ENCODE results near the gene ERI3. TPM values are rescaled to one million over a fixed set of nuclear protein-coding genes. Genes with fewer than 3 reads are reported as not detected.

The ERI3 gene
- total and polyA plus RNA-seq, 9 of the 15 experiments (the other 6 are each of a cell fraction or from before 2014, with no cell fraction given): 47.8 to 93.4 (median 67.2) TPM

DNA sequence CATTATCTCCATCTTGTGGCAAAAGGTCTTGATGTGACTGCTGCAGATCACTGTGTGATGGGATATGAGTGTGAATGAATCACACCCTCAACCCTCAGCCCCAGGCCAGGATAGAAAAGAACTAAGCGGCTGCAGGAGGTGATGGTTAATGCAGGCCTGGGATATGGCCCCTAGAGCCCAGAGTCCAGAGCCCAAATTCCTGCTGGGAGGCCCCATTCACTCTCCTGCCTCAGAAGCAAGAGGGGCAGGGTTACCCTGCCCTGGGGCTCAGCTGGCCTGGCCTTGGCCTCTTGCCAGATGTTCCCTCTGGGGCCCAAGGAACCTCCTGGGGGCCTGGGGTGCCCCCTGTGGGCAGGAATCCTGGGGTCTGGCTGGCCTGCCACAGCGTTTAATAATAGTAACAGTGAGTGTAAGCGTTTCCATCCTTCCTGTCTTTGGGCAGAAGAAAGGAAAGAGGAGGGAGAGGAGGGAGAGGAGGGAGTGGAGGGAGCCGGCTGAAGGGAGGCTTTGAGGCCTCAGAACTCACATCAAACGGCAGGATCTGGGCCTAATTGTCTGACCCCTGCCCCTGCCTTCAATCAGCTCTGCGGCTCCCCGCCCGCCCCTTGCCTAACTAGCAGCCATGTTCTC lies 115.6 kb downstream of the ERI3 start:
- peak overlapping the region in 1 of 2 experiments; percentile 68; a peak in 2 of 4 replicates for H3K9ac ChIP-seq (ENCODE audit: insufficient read depth in 1 of 2, low read depth in 2 of 2, low read length in 2 of 2)
- H3K4me3 ChIP-seq: no peak overlapping the region
- in situ Hi-C loops (cut with MboI): no loop called here
- ChIA-PET POLR2A (interaction anchor here (0.6 to 1.7 kb wide), 10 partner anchors 11 to 1456 kb away, joined by 3 to 6 read pairs (median 3); no protein-coding TSS in a partner anchor), CTCF (ENCODE audit: low intra/inter-chr PET ratio) (no interaction called here)
- no TSS peak for BruUV-seq (replicated peaks)
- H3K27me3 ChIP-seq (ENCODE audit: control insufficient read depth in 2 of 2, insufficient read depth in 2 of 2, low read length in 2 of 2): no peaks in the 10 kb centered on the region
- H3K27ac ChIP-seq (ENCODE audit: extremely low read depth, low read depth, low read length): no peak overlapping the region
- peaks cover 21% of the 10 kb centered on the region for H3K36me3 ChIP-seq (ENCODE audit: control insufficient read depth, insufficient read depth, low read length)
- H3K4me2 ChIP-seq (ENCODE audit: insufficient read depth, low read length): no peak overlapping the region
- ATAC-seq: no peak
- 64% methylated on average over 7 of the region's 8 CpGs for WGBS (ENCODE audit: insufficient coverage, low coverage, missing lambda C conversion rate)
- no peak overlapping the region for H2AFZ ChIP-seq (ENCODE audit: low read depth, low read length)
- no peaks in the 10 kb centered on the region for H3K9me3 ChIP-seq (replicated peaks; ENCODE audit: control insufficient read depth, insufficient read depth, low read depth, low read length)
- peaks cover 23 to 35% of the 10 kb centered on the region in 2 experiments; a peak in 4 of 5 replicates for H3K4me1 ChIP-seq (replicated peaks in 1 of 2; ENCODE audit: control insufficient read depth in 2 of 2, insufficient read depth in 2 of 2, low read length in 2 of 2)
- FAIRE-seq: peak; percentile 26
- H4K20me1 ChIP-seq (replicated peaks; ENCODE audit: control insufficient read depth, insufficient read depth, low read length): peaks cover 22% of the 10 kb centered on the region
- no peaks in the 10 kb centered on the region for H3K79me2 ChIP-seq (ENCODE audit: control insufficient read depth, insufficient read depth, low read length)
- peak; percentile 19 to 39 (median 38) for DNase-seq (ENCODE audit: extremely low read depth in 1 of 4, low spot score in 3 of 4)
- H3K9me1 ChIP-seq (ENCODE audit: control insufficient read depth, insufficient read depth, low read length): peaks cover 9% of the 10 kb centered on the region
- intact Hi-C loops (cut with micrococcal nuclease): loop anchor here (2.0 kb wide), 1 partner anchor 51 kb away; no protein-coding TSS in a partner anchor
- TF ChIP-seq, protein P1, sequence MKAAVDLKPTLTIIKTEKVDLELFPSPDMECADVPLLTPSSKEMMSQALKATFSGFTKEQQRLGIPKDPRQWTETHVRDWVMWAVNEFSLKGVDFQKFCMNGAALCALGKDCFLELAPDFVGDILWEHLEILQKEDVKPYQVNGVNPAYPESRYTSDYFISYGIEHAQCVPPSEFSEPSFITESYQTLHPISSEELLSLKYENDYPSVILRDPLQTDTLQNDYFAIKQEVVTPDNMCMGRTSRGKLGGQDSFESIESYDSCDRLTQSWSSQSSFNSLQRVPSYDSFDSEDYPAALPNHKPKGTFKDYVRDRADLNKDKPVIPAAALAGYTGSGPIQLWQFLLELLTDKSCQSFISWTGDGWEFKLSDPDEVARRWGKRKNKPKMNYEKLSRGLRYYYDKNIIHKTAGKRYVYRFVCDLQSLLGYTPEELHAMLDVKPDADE (conservative IDR thresholded peaks at IDR 0.05; ENCODE audit: control insufficient read depth, low read depth, low read length): no peak
- TF ChIP-seq ZNF830 (CRISPR knock-in tag; IDR thresholded peaks at IDR 0.05) (no peak), RB1 (IDR thresholded peaks at IDR 0.05; ENCODE audit: low read depth) (no peak), CBX2 (IDR thresholded peaks at IDR 0.05; ENCODE audit: insufficient read depth, low read length, poor library complexity, severe bottlenecking) (no peak), ZNF263 (CRISPR knock-in tag; IDR thresholded peaks at IDR 0.05; ENCODE audit: borderline replicate concordance) (peak; percentile 82), LARP7 (IDR thresholded peaks at IDR 0.05) (no peak), HOXB6 (CRISPR knock-in tag; IDR thresholded peaks at IDR 0.05; ENCODE audit: borderline replicate concordance) (no peak), JUNB (CRISPR knock-in tag; conservative IDR thresholded peaks at IDR 0.05) (no peak), TCF7L2 (IDR thresholded peaks at IDR 0.05; ENCODE audit: low read depth, low read length) (no peak), ARID1B (IDR thresholded peaks at IDR 0.05) (no peak), ARNT (IDR thresholded peaks at IDR 0.05) (no peak), PCBP2 (IDR thresholded peaks at IDR 0.05; ENCODE audit: low read depth, low read length, poor library complexity, severe bottlenecking) (no peak), ZNF766 (CRISPR knock-in tag; conservative IDR thresholded peaks at IDR 0.05) (no peak), WHSC1 (IDR thresholded peaks at IDR 0.05; ENCODE audit: low read length) (no peak), SREBF2 (CRISPR knock-in tag; IDR thresholded peaks at IDR 0.05) (no peak), GABPA (tag; conservative IDR thresholded peaks at IDR 0.05; ENCODE audit: low read depth) (no peak), SAFB (IDR thresholded peaks at IDR 0.05; ENCODE audit: borderline replicate concordance, low read depth, low read length) (no peak), MAZ (CRISPR knock-in tag; conservative IDR thresholded peaks at IDR 0.05 in 1 of 2, IDR thresholded peaks at IDR 0.05 in 1 of 2) (no peak)
- TF ChIP-seq, protein P2, sequence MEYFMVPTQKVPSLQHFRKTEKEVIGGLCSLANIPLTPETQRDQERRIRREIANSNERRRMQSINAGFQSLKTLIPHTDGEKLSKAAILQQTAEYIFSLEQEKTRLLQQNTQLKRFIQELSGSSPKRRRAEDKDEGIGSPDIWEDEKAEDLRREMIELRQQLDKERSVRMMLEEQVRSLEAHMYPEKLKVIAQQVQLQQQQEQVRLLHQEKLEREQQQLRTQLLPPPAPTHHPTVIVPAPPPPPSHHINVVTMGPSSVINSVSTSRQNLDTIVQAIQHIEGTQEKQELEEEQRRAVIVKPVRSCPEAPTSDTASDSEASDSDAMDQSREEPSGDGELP (CRISPR knock-in tag; IDR thresholded peaks at IDR 0.05; ENCODE audit: borderline replicate concordance): peak; percentile 52; the same call in 1 of the 2 replicates
- TF ChIP-seq, protein P3, sequence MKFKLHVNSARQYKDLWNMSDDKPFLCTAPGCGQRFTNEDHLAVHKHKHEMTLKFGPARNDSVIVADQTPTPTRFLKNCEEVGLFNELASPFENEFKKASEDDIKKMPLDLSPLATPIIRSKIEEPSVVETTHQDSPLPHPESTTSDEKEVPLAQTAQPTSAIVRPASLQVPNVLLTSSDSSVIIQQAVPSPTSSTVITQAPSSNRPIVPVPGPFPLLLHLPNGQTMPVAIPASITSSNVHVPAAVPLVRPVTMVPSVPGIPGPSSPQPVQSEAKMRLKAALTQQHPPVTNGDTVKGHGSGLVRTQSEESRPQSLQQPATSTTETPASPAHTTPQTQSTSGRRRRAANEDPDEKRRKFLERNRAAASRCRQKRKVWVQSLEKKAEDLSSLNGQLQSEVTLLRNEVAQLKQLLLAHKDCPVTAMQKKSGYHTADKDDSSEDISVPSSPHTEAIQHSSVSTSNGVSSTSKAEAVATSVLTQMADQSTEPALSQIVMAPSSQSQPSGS (CRISPR knock-in tag; IDR thresholded peaks at IDR 0.05): 0 out of 2 replicates have a peak, but pooled peaks have one; percentile 31
